NB4 (cell line): ENCODE measurements around the gene ASIC1.

Source experiments
- DNase-seq: peaks from one replicate; pipeline ENCODE4 v3.0.0; 2010; ENCODE audit warnings: low read depth
- H3K4me3 ChIP-seq: one replicate; pipeline ENCODE4 v1.5.1; 2011; ENCODE audit warnings: mild to moderate bottlenecking, low read depth, low read length, moderate library complexity
- CTCF ChIP-seq: IDR thresholded peaks from one replicate; pipeline ENCODE4 v1.5.1; 2012; ENCODE audit warnings: low read depth, low read length
- MAX ChIP-seq: IDR thresholded peaks from 2 replicates; pipeline ENCODE4 v1.6.1; 2011; ENCODE audit warnings: low read depth, low read length
- MYC ChIP-seq: IDR thresholded peaks from 2 replicates; pipeline ENCODE4 v1.6.1; 2011; ENCODE audit warnings: low read depth, low read length
- POLR2A ChIP-seq: IDR thresholded peaks from 2 replicates; pipeline ENCODE4 v1.6.1; 2011; ENCODE audit warnings: mild to moderate bottlenecking; ENCODE audit not compliant: insufficient read length; ENCODE audit errors: extremely low read depth

ASIC1 gene

GRCh38 chr12:50057000-50057841 is at the start of gene ASIC1:
TSS of gene ASIC1 (plus strand) at chr12:50057596. CDS start at chr12:50058767, 1,171 bp downstream.
- DNase-seq: peak; percentile 81
- peak within 1 kb of the TSS; percentile 70 for H3K4me3 ChIP-seq
- TF ChIP-seq POLR2A (no peak), MAX (peak; percentile 76), MYC (peak; percentile 37; the same call in 1 of the 2 replicates)

- no peak for DNase-seq
- no peak for TF ChIP-seq MAX
- TF ChIP-seq POLR2A: no peak
- TF ChIP-seq CTCF: no peak
- TF ChIP-seq MYC: no peak
- no peak overlapping the region for H3K4me3 ChIP-seq
These were observed 43.8 kb upstream of the ASIC1 start for GRCh38 chr12:50013361-50014147.

- no peak for DNase-seq
- no peak overlapping the region for H3K4me3 ChIP-seq
- TF ChIP-seq MYC: no peak
- no peak for TF ChIP-seq CTCF
- TF ChIP-seq POLR2A: no peak
- no peak for TF ChIP-seq MAX
These were observed 43.1 kb upstream of the ASIC1 start for GRCh38 chr12:50014342-50014741.

- no peak overlapping the region for H3K4me3 ChIP-seq
- TF ChIP-seq CTCF: no peak
- no peak for TF ChIP-seq MAX
- TF ChIP-seq POLR2A: no peak
- no peak for TF ChIP-seq MYC
- DNase-seq: no peak
These were observed 40.6 kb upstream of the ASIC1 start for GRCh38 chr12:50016501-50017475.

- DNase-seq: peak; percentile 56
- no peak overlapping the region for H3K4me3 ChIP-seq
- TF ChIP-seq MYC: no peak
- TF ChIP-seq MAX: no peak
- no peak for TF ChIP-seq CTCF
- TF ChIP-seq POLR2A: no peak
These were observed 39.8 kb upstream of the ASIC1 start for GRCh38 chr12:50017641-50018040.
